Neural progenitor cell (in vitro differentiated cells): ENCODE measurements around the gene C4B.
"Not testable (repeated sequence)": the region's sequence is repeated elsewhere in the genome, so short reads cannot be mapped to it uniquely, and the experiment has no call there.

Experiments
- CTCF ChIP-seq: fragments of 200-600 bp; sonication (generic); IDR thresholded peaks from 2 replicates; pipeline ENCODE4 v1.5.1; 2017; ENCODE audit warnings: antibody characterized with exemption, mild to moderate bottlenecking
- EZH2 ChIP-seq: fragments of 200-600 bp; sonication (generic); IDR thresholded peaks from 2 replicates; pipeline ENCODE4 v1.6.1; 2017; ENCODE audit warnings: antibody characterized with exemption, mild to moderate bottlenecking, moderate library complexity
- EZH2phosphoT487 ChIP-seq: fragments of 200-600 bp; sonication (generic); IDR thresholded peaks from 2 replicates; pipeline ENCODE4 v1.6.1; 2017; ENCODE audit warnings: antibody characterized with exemption

GRCh38 chr6:31994421-31994820, 20.2 kb upstream of the C4B start:
- TF ChIP-seq CTCF, EZH2, EZH2phosphoT487: not testable (repeated sequence)
